ENCODE results near the gene MISP3. TPM values are rescaled to one million over a fixed set of nuclear protein-coding genes. Genes with fewer than 3 reads are reported as not detected.
"Not testable (repeated sequence)": the region's sequence is repeated elsewhere in the genome, so short reads cannot be mapped to it uniquely, and the experiment has no call there.

MISP3 gene
- total and polyA plus RNA-seq, 9 of the 15 experiments (the other 6 are each of a cell fraction or from before 2014, with no cell fraction given): 0.25 to 5.6 (median 1.6) TPM

DNA sequence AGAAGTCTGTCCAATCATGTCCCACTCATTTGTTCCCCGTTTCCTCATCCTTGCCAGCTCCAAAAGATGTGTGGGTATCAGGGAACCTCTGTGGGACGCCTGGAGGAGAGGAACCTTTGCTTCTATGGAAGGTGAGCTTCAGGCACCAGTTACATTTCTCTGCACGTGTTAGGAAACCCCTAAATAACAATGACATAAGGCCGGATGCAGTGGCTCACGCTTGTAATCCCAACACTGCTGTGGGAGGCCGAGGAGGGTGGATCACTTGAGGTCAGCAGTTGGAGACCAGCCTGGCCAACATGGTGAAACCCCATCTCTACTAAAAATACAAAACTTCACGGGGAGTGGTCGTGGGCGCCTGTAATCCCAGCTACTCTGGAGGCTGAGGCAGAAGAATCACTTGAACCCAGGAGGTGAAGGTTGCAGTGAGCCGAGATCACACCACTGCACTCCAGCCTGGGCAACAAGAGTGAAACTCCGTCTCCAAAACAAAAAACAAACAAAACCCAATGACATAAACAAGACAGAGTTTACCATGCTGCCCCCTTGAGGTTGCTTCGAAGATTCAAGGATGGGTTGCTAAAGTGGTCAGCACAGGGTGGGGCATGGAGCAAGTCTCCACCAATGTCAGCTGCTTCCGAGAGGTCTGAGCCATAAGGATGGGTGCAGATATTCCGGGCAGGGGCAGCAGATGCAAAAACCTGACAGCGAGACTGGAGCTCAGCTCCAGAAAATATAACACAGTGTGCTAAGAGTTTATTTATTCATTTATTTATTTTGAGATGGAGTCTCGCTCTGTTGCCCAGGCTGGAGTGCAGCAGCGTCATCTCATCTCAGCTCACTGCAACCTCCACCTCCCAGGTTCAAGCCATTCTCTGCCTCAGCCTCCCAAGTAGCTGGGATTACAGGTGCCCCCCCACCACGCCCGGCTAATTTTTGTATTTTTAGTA, 29.7 kb upstream of the MISP3 start (continued):
- peak; percentile 20; the same call in 1 of the 2 replicates for TF ChIP-seq PKNOX1 (IDR thresholded peaks at IDR 0.05)
- TF ChIP-seq SMARCA4 (IDR thresholded peaks at IDR 0.05): peak; percentile 59; the same call in 1 of the 2 replicates
- TF ChIP-seq HDAC2 (IDR thresholded peaks at IDR 0.05): peak; percentile 53; the same call in 1 of the 2 replicates
- TF ChIP-seq, protein P1, sequence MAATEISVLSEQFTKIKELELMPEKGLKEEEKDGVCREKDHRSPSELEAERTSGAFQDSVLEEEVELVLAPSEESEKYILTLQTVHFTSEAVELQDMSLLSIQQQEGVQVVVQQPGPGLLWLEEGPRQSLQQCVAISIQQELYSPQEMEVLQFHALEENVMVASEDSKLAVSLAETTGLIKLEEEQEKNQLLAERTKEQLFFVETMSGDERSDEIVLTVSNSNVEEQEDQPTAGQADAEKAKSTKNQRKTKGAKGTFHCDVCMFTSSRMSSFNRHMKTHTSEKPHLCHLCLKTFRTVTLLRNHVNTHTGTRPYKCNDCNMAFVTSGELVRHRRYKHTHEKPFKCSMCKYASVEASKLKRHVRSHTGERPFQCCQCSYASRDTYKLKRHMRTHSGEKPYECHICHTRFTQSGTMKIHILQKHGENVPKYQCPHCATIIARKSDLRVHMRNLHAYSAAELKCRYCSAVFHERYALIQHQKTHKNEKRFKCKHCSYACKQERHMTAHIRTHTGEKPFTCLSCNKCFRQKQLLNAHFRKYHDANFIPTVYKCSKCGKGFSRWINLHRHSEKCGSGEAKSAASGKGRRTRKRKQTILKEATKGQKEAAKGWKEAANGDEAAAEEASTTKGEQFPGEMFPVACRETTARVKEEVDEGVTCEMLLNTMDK (IDR thresholded peaks at IDR 0.05; ENCODE audit: borderline replicate concordance, insufficient read depth, low read depth, low read length, poor library complexity, severe bottlenecking): peak; percentile 66
- peak; percentile 54; the same call in 1 of the 2 replicates for TF ChIP-seq ZZZ3 (IDR thresholded peaks at IDR 0.05)
- TF ChIP-seq NRF1 (conservative IDR thresholded peaks at IDR 0.05 in 1 of 2, IDR thresholded peaks at IDR 0.05 in 1 of 2): 0 out of 4 replicates have a peak, but pooled peaks of 1 of the 2 experiments have one; percentile 7
- TF ChIP-seq SMC3 (conservative IDR thresholded peaks at IDR 0.05; ENCODE audit: insufficient read depth, low read depth, low read length): peak; percentile 34; the same call in 1 of the 2 replicates
- TF ChIP-seq CC2D1A (IDR thresholded peaks at IDR 0.05): peak; percentile 32; the same call in 1 of the 2 replicates
- peak; percentile 32; the same call in 1 of the 2 replicates for TF ChIP-seq ZBTB40 (IDR thresholded peaks at IDR 0.05)
- TF ChIP-seq ZBTB40 (CRISPR knock-in tag; IDR thresholded peaks at IDR 0.05): not testable (repeated sequence)
- peak; percentile 50 to 68 for TF ChIP-seq RAD21 (CRISPR knock-in tag; conservative IDR thresholded peaks at IDR 0.05 in 1 of 2, IDR thresholded peaks at IDR 0.05 in 1 of 2)
